NCI-H526 treated with DMSO at 0.1 percent for 48 hours (cell line): ENCODE measurements around the gene CACNB2.

Source experiments
- DNase-seq: peaks from one replicate; lab custom pipeline; 2025; lab: John Stamatoyannopoulos, UW

CACNB2 gene

GRCh38 chr10:18231480-18231879 is 91.3 kb downstream of the CACNB2 start:
- DNase-seq = no peak

- DNase-seq = no peak
Measured at GRCh38 chr10:18233775-18234174, 93.6 kb downstream of the CACNB2 start.

GRCh38 chr10:18235477-18235876 is 95.3 kb downstream of the CACNB2 start:
- DNase-seq = no peak

- DNase-seq = no peak
Measured at GRCh38 chr10:18236756-18237155, 96.5 kb downstream of the CACNB2 start.

GRCh38 chr10:18238870-18239485 is 98.8 kb downstream of the CACNB2 start:
- no peak for DNase-seq

GRCh38 chr10:18240185-18240882 is 100.1 kb downstream of the CACNB2 start:
- DNase-seq = no peak

GRCh38 chr10:18246967-18247366 is 106.7 kb downstream of the CACNB2 start:
- DNase-seq = no peak

DNA sequence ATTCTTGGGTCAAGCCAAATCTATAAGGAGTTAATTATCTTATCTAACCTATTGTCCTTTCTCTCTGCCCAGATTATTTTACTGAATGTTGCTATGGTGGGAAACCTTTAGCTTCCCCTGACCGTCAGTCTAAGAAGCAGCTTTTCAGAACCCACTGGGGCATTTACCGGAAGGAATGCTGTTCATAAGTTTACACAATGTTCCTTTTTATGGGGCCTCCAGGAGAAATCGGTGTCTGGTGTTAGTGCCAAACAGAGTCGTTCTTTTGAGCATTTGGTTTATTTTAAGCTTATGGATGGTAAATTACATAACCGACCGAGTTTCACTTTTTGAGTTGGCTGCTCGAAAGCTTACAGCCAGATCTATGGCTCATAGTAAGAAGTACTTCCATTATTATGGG is 111.9 kb downstream of the CACNB2 start:
- no peak for DNase-seq

DNA sequence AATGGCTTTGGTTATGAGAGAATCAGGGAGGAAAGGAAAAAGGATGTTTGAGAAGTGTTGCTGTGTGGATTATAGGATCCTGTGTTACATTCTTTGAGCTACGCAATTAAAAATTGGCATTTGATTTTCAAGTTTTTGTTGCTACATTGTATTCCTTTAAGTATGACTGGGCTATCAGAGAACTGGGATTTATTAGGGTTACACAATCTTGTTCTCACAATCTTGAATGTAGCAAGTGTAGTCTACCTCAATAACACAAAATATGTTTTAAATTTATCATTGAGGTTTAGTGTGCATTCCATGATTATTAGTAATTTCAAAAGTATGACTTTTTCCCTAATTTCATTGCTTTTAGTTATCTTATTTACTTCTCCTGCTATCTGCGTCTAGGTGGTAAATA is 113.9 kb downstream of the CACNB2 start:
- no peak for DNase-seq

GRCh38 chr10:18254692-18255091 is 114.5 kb downstream of the CACNB2 start:
- no peak for DNase-seq

GRCh38 chr10:18260310-18260922 is 120.2 kb downstream of the CACNB2 start:
- no peak for DNase-seq

DNA sequence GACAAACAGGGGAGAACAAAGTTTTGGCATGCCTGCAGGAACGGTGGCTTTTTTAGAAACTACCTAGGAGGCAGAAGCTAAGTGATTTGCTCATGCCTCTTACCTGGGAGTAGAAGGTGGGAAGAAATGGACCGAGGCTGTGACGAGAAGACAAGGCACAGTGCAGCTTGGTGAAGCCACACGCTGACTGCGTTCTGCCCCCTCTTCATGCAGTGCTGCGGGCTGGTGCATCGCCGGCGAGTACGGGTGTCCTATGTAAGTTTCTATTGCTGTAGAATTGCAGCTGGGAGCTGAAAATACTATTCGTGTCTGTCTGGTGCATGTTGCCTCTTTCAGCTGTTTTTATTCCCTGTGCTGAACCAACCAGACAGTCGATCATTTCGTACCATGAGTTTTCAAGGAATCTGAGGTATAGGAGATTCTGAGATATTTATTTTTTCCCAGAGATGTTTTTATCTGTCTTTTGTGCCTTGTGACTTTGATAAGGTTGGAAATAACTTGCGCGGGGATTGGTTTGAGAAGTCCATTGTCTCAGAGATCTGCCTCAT is 120.9 kb downstream of the CACNB2 start:
- DNase-seq = no peak

GRCh38 chr10:18261768-18262231 is 121.6 kb downstream of the CACNB2 start:
- peak; percentile 3 for DNase-seq

DNA sequence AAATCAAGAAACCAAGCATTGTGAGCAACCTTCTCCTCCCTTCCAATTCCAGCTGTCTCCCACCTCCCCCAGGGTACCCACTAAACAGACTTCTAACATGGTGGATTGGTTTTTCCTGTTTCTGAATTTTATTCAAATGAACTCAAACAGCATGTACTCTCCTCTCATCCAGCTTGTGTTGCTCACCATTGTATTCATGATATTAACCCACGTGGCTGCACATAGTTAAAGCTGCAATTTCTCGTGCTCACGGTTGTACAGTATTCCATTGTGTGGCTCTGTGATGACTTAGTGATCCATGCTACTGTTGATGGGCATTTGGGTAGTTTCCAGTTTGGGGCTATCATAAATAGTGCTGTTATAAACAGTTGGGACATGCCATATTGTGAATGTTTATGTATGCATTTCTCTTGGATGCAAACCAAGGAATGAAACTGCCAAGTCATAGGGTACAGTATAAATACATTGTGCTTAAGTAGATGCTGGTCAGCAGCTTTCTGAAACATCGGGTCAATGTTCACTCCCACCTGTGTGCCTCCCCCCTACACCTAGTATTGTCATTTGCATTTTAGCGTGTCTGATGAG is 124.3 kb downstream of the CACNB2 start:
- no peak for DNase-seq

DNA sequence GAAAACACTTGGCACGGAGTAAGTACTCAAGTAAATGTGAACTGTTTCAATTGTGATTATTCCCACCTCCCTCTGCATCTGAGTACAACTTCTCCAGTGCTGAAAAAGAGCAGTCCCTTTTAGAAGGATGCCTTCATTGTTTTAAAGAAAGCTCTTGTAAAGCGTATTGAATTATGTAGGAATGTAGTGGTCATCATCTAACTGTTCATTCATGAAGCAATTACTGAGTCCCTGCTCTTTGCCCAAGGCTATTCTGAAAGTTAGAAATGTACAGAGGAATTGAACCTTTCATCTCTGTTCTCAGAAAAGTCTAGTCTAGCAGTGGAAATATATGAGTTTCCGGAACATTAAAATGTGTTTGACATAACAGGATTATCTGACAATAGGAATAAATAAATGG is 127.8 kb downstream of the CACNB2 start:
- DNase-seq = no peak

GRCh38 chr10:18271491-18271890 is 131.3 kb downstream of the CACNB2 start:
- DNase-seq = no peak

DNA sequence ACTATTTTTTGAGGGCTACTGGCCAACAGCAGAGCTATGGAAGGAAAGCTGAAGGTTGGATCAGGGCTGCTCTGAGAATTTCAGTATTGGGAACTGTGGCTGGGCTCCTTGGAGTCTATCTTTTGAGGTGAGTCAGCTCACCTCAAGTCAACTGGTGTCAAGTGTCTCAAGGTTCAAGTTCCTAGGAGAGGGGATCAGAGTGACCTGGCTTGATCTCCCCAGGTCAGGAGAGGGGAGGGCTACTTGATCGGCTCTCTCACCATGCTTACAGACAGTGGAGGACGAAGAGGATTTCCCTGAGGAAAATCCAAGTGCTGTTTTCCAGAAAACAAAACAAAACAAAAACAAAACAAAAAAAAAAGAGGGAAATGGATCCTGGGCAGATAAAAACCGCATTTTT is 132.8 kb downstream of the CACNB2 start:
- no peak for DNase-seq

GRCh38 chr10:18278181-18278580 is 138.0 kb downstream of the CACNB2 start:
- DNase-seq = no peak

- DNase-seq = no peak
Measured at GRCh38 chr10:18279173-18279572, 138.9 kb downstream of the CACNB2 start.

GRCh38 chr10:18282094-18282493 is 141.9 kb downstream of the CACNB2 start:
- DNase-seq = no peak

DNA sequence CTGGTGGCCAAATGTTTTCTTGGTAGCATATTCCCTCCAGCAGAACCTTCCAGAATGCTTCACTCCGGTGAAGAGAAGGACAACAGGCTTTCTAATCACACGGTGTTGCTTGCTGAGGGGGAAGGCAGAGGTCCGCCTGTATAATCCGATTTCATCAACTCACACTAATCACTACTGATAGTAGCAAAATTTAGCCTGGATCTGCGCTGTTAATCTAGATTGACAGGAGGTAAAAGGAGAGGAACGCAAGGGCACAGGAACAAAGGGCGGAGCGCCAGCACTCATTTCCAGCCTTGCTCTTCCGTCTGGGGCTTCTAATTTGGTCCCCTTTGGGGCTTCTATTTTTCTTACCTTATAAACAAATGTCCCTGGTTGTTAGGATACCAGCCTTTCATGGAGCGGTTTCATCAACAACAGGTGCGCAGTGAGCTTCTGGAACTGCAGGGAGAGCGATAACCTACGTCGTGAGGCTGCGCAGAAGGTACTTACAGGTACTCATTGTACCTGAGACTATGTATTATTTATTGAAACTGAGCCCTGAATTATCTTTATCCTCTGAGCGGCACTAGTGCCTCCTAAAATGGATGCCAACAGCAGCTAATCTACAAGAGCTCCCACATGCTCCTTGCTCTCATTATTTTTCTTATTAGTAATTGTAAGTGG is 150.6 kb downstream of the CACNB2 start:
- DNase-seq = no peak
